C4-2B (cell line): ENCODE results near the gene TMEM42.

Source experiments
- H3K27ac ChIP-seq: fragments of 450-650 bp; 2 replicates; pipeline ENCODE4 v1.5.1; 2017
- ZFX ChIP-seq: fragments of 450-650 bp; IDR thresholded peaks from 2 replicates; pipeline ENCODE4 v1.6.1; 2017
- TF ChIP-seq, protein P1 (sequence below): fragments of 450-650 bp; conservative IDR thresholded peaks from 2 replicates; pipeline ENCODE4 v1.5.1; 2017; ENCODE audit warnings: mild to moderate bottlenecking

Gene TMEM42

DNA sequence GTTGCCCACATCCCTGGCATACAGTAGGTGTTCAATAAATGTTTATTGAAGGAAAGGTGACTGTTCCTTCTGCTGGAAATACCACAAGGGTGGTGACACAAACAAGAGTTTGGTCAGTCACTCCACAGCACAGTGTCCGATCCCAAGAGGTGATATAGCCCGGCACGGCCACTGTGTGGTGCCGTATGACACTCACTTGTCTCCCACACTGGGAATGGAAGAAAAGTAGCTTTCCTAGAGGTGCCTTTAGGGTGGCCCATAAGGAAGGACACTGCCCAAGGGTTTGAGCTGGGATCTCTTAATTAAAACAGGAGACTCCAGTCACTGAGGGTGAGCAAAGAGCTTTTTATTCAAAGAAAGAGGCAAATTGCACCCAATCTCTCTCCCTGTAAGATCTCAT lies 53.2 kb downstream of the TMEM42 start:
- H3K27ac ChIP-seq = no peak overlapping the region
- no peak for TF ChIP-seq ZFX
- TF ChIP-seq, protein P1, sequence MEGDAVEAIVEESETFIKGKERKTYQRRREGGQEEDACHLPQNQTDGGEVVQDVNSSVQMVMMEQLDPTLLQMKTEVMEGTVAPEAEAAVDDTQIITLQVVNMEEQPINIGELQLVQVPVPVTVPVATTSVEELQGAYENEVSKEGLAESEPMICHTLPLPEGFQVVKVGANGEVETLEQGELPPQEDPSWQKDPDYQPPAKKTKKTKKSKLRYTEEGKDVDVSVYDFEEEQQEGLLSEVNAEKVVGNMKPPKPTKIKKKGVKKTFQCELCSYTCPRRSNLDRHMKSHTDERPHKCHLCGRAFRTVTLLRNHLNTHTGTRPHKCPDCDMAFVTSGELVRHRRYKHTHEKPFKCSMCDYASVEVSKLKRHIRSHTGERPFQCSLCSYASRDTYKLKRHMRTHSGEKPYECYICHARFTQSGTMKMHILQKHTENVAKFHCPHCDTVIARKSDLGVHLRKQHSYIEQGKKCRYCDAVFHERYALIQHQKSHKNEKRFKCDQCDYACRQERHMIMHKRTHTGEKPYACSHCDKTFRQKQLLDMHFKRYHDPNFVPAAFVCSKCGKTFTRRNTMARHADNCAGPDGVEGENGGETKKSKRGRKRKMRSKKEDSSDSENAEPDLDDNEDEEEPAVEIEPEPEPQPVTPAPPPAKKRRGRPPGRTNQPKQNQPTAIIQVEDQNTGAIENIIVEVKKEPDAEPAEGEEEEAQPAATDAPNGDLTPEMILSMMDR = no peak; the same call in 1 of the 2 replicates
